GM19463 (cell line): ENCODE data around the gene HOXC6.

Experiments used
- ATAC-seq: cut with Tn5 transposase; IDR thresholded peaks from one replicate; pipeline ENCODE4 v1.9.1; 2021; ENCODE audit warnings: mild to moderate bottlenecking, moderate library complexity; ENCODE audit not compliant: unreplicated experiment

The HOXC6 gene

GRCh38 chr12:54001283-54002187 lies 26.7 kb upstream of the HOXC6 start:
- no peak for ATAC-seq

- ATAC-seq = no peak
These were observed 25.8 kb upstream of the HOXC6 start for GRCh38 chr12:54002278-54002914.

- ATAC-seq = no peak
These were observed 25.3 kb upstream of the HOXC6 start for GRCh38 chr12:54002915-54003389.

GRCh38 chr12:54003625-54004024 lies 24.6 kb upstream of the HOXC6 start:
- ATAC-seq = no peak

GRCh38 chr12:54004063-54004840 lies 24.0 kb upstream of the HOXC6 start:
- no peak for ATAC-seq

- ATAC-seq = no peak
These were observed 23.3 kb upstream of the HOXC6 start for GRCh38 chr12:54004841-54005530.

- ATAC-seq = no peak
These were observed 22.7 kb upstream of the HOXC6 start for GRCh38 chr12:54005531-54005852.

- ATAC-seq = peak; percentile 63
These were observed 22.2 kb upstream of the HOXC6 start for GRCh38 chr12:54005853-54006558.

- no peak for ATAC-seq
These were observed 21.6 kb upstream of the HOXC6 start for GRCh38 chr12:54006559-54007220.

GRCh38 chr12:54007538-54008259 lies 20.5 kb upstream of the HOXC6 start:
- no peak for ATAC-seq

- no peak for ATAC-seq
These were observed 20.0 kb upstream of the HOXC6 start for GRCh38 chr12:54008260-54008552.

GRCh38 chr12:54009171-54010052 lies 18.8 kb upstream of the HOXC6 start:
- ATAC-seq = no peak

GRCh38 chr12:54010053-54010971 lies 17.9 kb upstream of the HOXC6 start:
- ATAC-seq = no peak

GRCh38 chr12:54010972-54011664 lies 17.1 kb upstream of the HOXC6 start:
- no peak for ATAC-seq

- no peak for ATAC-seq
These were observed 16.3 kb upstream of the HOXC6 start for GRCh38 chr12:54011665-54012532.
